Stimulated activated CD8-positive, alpha-beta memory T cell treated with anti-CD3 and anti-CD28 coated beads, Interleukin-7, amount 100 ng/mL, for 1 hour (primary cell): ENCODE data around the gene GAS2L2.
"Not testable (repeated sequence)": the region's sequence is repeated elsewhere in the genome, so short reads cannot be mapped to it uniquely, and the experiment has no call there.

ENCODE experiments used
- DNase-seq, 2 donors: peaks; one replicate each; pipeline ENCODE4 v3.0.0-alpha.2; 2020; ENCODE audit warnings: low read depth in 2 of 2

The GAS2L2 gene

DNA sequence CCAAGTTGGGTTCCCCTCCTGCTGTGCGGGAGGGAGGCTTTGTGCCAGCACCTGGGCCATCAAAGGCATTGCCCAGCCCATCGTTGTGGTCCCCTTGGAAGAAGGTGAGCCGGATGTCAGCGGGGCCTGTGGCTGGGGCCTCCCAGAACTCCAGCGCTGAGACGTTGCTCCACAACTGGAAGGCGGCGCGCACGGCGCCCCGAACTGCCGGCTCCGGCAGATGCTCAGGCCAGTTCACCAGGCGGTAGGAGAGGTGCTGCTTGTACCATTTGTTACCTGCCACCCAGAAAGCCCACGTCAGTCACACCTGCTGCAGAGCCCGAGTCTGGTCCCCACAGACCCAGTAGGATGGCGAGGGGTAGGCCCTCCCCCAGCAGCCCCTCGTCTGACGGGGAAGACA lies 20.1 kb upstream of the GAS2L2 start:
- no peak for DNase-seq

DNA sequence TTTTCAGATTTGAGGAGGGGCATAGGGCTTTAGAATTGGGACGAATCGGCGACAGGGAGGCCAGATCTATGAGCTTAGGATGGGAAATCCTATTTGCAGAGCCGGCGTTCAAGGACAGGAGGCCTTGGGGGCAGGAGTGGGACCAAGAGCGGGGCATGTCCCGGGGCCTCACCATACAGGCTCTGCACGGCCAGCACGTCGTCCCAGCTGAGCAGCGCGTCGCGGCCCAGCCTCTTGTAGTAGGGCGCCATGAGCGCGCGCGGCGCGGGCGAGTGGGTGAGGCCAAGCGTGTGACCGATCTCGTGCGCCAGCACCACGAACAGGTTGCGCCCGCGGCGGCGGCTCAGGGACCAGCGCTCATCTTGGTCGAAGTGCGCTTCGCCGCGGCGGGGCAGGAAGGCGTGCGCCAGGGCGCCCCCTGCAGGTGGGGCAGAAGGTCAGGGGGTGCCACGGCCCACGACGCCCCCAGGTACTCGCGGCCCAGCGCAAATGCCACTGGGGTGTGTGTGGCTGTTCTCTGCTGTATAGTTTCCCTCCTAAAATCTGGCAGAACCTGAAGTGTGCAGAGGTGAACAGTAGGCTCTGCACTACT lies 17.0 kb upstream of the GAS2L2 start:
- DNase-seq = no peak

DNA sequence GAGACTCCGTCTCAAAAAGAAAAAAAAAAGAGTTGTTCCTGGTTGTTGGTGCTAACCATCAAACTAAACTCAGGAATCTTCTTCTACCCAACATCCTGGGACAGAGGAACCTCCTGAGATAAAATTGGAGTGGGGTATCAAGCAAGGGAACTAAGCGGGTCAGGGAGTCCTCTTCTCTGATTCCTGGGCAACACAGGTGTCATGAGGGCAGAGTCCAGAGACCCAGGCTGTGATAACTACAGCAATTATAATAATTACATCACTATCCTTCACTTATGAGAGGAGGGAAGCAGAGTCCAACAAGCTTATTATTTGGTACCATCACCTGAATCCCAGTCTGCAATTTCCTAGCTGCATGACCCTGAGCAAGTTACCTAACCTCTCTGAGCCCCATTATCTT lies 15.8 kb upstream of the GAS2L2 start:
- no peak for DNase-seq

DNA sequence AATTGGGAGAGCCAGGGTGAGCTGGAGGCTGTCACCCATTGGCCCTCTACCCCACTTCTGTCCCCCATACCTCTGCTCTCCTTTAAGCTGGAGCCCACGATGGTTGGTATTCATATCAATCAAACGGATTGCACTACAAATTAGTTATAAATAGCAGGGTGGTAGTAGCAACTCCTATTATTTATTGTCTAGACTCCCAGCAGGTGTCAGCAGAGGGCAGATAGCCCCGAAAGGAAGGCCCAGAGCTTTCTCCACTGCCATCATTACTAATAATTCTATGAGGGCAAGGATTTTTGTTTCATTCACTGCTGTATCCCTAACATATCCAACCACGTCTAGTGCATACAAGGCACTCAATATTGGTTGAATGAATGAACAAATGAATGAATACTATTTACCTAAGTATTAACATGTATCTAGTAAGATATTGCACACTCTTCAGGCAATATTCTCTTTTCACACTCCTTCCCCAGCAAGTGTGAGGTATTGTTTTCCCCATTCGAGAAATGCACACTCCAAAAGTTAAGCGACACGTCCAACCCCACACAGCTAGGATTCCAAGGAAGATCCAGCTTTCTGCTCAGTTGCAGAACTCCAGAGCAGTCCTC lies 14.0 kb upstream of the GAS2L2 start:
- no peak for DNase-seq

DNA sequence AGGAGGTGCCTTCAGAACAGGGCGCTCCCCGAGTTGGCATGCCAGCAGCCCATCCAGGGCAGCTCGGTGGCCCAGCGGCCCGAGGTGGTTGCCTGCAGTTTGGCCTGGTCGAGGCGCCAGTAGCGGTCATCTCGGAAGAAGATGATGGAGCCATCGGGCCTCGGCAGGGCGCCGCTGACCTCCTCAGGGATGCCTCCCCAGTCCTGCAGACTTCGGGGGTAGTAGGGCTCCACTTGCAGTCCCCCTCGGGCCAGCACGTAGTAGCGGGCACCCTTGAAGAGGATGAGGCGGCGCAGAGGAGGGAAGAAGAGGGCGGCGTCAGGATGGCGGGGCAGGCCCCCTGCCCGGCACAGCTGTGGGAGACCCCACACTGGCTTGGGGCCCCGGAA lies 13.4 kb upstream of the GAS2L2 start:
- no peak for DNase-seq

DNA sequence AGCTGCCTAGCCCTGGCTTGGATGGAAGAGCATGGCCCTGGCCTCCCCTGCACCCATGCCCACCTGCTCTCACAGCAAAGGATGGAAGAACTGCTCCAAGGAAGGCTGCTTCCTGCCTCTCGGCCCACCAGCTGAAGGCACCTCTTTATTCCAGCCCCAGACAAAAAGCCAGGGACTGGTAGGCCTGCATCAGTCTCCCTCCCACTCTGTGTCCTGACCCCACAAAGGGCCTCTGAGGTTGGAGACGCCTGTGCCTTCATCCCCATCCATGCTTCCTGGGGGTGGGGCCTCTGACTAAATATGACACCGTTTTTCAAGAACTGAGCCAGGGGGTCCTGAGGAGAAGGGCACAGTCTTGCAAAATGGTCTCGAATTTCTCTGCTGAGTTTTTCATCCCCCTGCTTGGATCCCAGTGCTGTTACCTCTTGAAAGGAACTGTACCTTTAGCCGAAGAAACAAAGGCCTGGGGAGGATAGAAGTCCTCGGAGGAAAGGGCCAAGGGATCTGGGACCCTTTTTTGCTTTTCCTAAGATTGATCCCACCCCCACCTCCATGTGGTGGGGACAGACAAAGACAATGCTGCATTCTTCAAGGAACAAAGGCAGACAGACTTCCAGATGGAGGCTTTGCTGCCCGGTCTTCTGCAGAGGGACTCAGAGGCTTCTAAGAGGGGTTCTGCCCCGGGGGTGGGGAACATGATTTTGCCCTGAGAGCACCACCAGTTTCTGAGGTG lies 12.9 kb upstream of the GAS2L2 start:
- no peak for DNase-seq

DNA sequence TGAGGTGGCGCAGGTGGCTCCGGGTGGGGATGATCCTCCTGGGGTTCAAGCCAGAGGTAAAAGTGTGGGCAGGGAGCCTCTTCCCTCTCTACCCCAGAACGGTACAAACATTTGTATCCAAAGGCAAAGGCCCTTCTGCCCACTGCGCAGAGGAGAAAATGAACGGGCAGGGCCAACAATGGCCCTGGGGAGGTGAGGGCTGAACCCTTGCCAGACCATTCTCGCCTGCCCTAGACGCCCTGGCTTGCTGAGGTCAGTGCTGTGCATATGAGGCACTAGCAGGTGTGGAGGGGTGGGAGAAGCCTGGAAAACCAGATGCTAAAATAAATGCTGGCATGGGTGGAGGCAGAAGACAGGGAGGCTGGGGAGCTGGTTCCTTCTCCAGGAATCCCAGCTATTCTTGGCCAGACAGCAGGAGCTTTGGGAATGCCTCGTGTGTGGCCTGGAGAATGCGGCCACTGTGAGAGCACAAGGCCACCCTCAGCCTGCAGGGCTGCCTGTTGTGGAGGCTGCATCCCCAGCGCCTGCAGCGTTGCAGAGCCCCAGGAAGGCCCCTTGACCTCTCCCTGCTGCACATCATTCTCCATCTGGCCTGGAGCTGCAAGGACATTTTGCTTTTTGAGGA lies 12.2 kb upstream of the GAS2L2 start:
- DNase-seq = no peak

DNA sequence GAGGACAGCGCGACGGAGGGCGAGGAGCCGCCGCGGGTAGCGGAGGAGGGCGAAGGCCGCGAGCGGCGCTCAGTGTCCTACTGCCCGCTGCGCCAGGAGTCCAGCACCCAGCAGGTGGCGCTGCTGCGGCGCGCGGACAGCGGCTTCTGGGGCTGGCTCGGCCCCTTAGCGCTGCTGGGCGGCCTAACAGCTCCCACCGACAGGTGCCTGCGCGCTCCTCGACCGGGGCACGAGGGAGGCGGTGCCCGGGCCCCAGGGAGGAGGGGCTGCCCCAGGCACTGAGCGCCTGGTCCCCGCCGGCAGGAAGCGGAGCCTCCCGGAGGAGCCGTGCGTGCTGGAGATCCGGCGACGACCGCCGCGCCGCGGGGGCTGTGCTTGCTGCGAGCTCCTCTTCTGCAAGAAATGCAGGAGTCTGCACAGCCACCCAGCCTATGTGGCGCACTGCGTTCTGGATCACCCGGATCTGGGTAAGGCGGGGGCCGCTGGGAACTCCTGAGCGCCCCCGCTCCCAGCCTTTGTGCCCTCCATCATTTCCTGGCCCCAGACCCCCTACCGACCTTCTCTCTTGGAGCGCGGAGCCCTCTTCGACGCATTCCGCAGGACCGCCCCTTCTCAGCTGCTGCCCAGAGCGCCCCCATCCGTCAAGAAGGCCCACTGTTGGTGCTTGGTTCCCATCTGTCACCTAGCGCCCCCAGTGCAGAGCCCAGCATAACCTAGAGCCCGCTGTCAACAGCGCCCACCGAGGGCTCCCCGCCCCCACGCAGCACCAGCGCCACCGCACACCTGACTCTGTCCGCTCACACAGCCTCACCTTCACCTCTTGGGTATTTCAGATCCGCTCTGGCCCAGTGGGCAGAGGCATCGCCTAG lies 11.3 kb upstream of the GAS2L2 start:
- peak; percentile 69 to 77 for DNase-seq

DNA sequence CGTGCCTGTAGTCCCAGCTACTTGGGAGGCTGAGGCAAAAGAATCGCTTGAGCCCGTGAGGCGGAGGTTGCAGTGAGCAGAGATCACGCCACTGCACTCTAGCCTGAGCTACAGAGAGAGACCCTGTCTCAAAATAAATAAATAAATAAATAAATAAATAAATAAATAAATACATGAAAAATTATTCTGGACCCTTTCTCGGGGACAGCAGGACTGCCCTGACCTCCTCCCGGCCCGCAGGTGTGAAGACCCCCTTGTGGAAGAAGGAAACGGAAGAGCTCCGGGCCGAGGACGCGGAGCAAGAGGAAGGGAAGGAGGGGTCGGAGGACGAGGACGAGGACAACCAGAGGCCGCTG lies 10.7 kb upstream of the GAS2L2 start:
- DNase-seq = no peak

DNA sequence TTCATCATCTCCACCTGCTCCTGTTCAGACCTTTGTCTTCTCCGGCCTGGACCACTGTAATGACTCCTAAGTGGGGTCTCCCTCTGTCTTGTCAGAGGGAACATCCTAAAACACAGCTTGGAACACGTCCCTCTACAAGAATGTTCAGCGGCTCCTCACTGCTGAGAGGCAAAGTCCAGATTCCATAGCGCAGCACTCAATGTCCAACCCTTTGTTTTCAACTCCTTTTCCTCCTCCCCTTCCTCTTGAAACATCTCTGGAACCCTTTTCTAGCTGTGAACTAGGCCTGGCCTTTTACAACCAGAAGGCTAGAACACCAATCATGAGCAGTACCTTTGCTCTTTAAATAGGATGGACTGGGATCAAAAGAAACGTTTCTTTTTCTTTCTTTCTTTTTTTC lies 8.6 kb upstream of the GAS2L2 start:
- no peak for DNase-seq

DNA sequence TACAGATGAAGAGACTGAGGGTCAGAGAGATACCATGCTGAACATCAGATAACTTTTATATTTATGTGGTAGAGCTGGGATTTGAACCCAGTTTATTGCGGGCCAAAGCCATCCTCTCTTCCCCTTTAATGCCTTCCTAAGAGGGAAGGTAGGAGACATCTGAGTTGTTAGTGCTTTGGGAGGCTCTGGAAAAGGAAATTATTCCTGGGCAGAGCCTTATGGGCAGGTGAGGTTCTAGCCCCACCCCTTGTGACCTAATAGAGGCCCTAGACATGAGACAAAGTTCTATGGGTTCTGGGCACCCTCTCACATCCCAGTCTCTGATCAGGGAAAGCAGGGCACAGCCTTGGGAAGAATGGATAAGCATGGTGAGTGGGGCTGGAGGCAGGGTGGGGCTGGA lies 7.5 kb upstream of the GAS2L2 start, which contains the start of gene C17orf50:
C17orf50 (plus strand) TSS at position 301 of the 400 bp plus-strand sequence; CDS start at position 356, 55 bp downstream.
- DNase-seq = no peak

DNA sequence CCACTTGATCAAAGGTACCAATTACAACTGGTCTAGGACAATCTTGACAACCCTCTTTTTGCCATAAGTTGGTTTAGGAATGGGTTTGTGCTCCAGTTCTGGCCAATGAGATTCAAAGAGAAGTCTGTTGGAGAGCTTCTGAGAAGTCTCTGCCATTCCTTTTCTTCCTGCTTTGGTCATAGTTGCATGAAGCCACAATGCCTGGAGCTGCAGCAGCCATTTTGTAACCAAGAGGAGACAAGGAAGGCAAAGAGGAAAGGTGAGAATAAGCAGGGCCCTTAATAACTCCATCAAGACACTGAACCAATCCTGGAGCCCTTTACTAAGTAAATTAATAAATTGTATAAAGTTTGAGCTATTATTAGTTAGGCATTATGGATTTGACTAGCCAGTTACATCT lies 4.2 kb upstream of the GAS2L2 start:
- DNase-seq = no peak

DNA sequence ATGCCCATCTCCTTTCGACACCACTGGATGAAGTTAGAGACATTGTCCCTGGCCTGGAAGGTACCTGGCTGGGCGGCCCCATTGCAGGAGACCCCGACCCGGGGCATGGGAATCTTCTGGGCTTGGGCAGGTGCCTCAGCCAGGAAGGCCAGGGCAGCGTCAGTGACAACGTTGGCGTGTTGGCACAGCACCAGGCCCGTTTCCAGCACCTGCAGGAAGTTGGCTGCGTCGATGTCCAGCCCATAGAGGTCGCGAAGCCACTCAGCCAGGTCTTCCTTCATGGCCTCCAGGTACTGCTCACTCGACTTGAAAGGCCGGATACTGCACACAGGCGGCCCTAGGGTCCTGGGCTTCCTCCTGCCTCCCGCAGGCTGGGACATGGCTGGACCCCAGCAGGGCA lies 568 bp downstream of the GAS2L2 start:
- DNase-seq = no peak

DNA sequence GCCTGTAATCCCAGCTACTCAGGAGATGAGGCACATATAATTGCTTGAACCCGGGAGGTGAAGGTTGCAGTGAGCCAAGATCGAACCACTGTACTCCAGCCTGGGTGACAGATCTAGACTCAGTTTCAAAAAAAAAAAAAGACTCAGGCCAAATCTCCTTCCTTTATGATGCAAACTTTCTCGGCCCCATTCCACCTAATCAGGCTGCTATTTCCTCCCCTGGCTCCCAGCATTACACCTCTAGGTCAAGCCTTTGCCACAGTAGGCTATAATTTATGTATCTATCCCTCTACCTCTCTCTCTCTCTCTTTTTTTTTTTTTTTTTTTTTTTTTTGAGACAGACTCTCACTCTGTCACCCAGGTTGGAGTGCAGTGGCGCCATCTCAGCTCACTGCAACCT lies 1.5 kb downstream of the GAS2L2 start:
- not testable (repeated sequence) for DNase-seq

DNA sequence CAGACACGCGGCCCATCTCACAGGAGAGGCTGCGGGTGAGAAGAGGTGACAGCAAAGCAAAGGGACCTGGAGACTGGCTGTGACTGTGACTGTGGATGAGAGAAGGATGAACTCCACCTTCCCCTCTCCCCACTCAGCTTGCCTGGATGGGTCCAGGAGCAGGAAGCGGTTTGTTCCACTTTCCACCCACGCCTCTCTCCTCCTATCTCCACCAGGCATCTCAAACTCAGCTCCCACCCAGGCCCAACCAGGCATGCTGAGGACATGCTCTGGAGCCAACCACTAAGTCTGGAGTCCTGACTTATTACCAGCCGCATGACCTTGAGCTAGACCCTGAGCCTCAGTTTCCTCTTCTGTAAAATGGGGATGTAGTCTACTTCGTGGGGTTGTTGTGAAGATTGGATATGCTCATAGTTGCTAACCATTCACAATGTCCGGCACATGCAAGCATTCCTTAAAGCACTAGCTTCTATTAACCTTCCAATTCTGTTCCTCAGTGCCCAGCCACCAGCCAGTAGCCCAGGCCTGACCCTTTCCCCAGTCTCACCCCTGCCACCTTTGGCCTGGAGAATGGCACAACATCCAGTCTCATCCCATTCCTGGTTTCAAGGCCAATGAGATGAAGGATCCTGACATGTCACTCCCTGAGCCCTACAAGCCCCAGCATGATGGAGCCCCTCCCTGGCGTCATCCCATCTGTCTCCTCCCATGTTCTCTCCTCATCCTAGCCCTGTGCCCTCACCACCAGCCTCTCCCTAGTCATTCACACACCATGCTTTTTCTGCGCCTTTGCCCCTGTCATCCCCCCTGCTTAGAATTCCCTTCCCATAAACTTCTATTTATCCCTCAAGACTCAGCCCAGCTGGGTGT lies 2.3 kb downstream of the GAS2L2 start:
- DNase-seq = no peak

DNA sequence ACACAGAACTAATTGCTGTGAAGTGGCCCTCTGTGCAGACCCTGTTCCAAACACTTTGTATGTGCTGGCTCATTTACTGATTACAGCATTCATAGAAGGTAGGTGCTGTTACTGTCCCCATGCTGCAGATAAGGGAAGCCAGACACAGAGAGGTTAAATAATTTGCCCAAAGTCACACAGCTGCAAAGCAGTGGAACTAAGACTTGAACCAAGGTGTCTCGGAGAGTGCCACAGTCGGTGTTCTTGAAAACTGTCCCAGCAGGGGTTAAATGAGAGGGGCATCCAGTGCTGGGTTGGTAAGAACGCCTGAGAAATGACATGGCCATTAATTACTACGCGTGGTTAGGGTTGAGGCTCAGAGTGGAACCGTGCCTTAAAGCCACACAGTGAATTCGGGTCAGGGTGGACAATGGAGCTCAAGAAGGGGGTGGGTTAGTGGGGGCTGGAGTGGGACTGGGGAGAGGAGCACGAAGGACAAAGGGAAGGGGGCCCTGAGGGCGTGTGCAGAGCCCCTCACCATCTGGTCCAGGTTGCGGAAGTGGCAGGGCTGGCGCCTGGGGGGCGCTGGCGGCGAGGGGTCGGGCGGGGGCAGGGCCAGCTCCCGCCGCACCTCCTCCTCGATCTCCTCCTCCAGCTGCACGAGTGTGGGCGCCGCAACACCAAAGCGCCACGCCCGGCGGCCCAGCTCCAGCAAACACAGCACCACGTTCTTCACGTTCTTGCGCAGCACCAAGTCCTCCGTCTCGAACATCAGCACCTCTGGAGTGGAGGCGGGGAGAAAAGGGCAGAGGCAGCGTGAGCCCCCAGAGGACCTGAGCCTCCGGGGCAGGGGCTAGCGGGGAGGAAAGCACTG lies 3.3 kb downstream of the GAS2L2 start:
- no peak for DNase-seq

DNA sequence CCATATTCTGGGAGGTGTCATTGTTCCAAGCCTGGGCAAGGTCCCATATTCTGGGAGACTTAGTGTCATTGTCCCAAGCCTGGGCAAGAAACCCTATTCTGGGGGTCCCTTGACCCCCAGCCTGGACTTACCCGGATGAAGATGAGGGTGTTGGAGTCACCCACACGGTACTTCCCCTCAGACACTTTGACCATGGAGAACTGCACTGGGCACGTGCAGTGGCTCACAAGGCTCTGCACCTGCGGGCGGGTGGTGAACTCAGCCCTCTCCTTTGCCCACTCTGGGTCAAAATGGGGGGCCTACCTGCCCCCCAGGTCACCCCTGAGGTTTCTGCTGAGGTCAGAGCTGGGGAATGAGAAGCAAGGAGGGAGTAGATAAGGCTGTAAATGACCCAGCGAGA lies 4.1 kb downstream of the GAS2L2 start:
- no peak for DNase-seq

DNA sequence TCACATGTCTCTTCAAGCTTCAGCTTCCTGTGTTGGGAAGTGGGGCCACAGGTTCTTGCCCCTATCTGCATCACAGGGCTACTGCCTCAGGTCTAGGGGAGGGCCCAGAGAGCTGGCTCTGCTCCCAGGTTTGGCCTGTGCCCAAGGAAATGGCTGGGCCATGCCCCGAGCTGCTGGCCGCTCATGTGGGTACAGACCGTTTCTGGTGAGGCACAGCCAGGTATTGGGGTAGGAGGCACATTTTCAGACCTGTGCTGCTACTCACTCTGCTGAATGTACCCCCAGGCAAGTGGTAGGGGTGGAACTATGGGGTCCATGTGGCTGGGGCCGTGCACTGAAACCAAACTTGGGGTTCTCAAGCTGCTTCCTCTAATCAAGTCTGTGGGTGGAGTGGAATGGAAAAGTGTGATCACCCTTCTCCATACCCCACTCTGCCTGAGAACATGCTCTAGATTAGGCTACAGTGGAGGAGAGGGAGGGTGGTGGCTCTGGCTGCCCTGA lies 4.6 kb downstream of the GAS2L2 start:
- DNase-seq = no peak

DNA sequence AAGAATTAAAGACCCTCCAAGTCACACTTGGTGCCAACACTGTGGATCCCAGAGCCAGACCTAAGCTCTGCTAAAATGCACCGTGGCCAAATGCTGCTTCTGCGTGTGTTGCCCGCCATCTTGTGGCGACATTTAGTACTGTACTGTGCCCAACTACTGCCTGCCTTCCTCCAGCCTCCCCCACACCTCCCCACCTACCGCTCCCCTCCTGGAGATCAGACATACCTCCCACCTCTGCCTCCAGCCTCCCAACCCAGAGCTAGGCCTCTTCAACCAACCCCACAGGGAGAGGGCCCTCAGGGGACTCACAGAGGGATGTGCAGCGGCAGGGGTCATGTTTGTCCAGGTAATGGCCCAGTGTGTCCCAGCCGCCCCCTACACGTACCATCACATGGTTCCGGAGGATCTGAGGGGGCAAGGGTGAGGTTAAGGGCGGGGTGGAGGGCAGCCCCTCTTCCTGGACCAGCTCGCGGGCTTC lies 5.5 kb downstream of the GAS2L2 start:
- peak; percentile 49 to 58 for DNase-seq
